NK-92 treated with Interleukin-12 subunit alpha and Interleukin-12 subunit beta, amount 100 ng/mL, for 24 hours (cell line): ENCODE measurements around the gene TMEM184A.
"Not testable (repeated sequence)": the region's sequence is repeated elsewhere in the genome, so short reads cannot be mapped to it uniquely, and the experiment has no call there.

ENCODE experiments used
- DNase-seq: peaks from one replicate; lab custom pipeline; 2025; lab: John Stamatoyannopoulos, UW

TMEM184A gene

GRCh38 chr7:1590476-1590875 is 34.5 kb upstream of the TMEM184A start:
- DNase-seq, result no peak

- no peak for DNase-seq
These were observed 33.0 kb upstream of the TMEM184A start for GRCh38 chr7:1588978-1589377.

GRCh38 chr7:1587738-1588137 is 31.7 kb upstream of the TMEM184A start:
- no peak for DNase-seq

DNA sequence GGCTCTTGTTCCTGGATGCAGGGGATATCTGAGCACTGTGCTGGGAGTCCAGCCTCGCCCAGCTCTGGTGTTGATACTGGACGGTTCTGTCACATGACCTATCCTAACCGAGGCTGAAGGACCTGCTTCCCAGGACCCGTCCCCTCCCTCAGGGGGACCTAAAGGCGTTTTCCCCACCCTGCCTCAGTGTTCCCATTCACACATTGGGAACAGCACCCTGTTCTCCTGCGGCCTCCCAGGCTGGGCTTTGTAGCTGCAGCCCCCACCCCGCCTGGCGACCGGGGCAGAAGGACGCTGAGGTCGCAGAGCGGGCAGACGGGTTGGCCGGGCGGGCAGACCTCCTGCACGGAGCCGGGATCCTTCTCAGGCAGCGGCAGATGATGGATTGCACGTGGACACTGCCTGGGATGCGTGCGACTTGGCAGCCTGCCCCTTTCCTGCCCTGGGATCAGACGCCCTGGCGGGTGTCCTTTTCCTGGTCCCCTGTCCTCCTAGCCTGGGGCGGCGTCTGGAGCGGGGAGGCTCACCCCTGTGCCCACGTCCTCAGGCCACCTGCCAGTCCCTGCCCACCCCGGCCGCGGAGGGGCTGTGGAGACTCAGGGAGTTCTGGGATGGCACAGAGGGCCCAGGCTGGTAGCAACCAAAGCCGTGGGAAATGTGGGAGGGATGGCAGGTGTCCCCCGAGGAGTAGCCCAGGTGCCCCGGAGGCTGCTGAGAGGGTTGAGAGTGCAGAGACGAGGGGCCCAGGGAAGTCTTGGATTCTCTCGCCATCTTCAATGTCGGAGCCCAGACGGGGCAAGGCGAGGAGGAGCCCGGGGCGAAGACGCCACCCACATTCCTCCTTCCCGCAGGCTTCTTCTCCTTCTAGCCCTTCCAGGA is 31.1 kb upstream of the TMEM184A start:
- DNase-seq, result no peak

GRCh38 chr7:1586126-1586826 is 30.3 kb upstream of the TMEM184A start:
- DNase-seq, result no peak

DNA sequence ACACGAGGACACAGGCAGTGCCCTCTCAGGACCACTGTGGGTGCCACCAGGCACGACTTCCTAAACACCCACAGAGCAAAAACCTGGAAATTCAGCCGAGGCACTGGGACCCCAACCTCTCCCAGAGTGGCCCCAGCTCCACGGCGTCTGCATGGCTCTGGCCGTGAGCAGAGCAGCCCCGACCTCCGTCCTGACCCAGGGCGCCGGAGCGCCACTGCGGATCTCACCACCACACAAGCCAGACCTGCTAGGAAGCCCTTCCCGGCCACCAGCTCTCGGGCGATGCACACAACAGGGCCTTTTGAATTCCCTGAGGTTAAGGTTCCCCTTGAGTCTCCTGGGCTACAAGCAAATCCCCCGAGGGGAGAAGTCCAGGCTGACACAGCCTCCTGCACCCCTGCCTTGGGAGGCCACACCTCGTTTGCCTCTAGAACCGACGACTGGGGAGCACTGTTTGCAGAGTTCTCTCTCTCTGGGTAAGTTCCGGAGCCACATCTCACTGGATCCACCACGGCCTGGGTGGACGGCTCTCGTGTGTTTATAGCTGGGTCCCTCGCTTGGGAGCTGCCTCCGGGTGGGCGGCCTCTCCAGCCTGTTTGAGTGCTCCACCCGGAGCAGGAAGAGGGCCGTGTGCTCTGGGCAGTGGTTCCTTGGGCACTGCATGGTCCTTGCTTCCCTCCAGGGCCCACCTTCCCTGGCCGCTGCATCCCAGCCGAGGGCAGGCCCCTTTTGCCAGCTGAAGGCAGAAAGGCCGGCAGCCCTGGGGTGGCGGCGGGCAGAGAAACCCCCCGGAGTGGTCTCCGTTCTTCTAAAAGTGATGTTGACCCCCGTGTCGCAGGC is 29.4 kb upstream of the TMEM184A start:
- DNase-seq, result no peak

DNA sequence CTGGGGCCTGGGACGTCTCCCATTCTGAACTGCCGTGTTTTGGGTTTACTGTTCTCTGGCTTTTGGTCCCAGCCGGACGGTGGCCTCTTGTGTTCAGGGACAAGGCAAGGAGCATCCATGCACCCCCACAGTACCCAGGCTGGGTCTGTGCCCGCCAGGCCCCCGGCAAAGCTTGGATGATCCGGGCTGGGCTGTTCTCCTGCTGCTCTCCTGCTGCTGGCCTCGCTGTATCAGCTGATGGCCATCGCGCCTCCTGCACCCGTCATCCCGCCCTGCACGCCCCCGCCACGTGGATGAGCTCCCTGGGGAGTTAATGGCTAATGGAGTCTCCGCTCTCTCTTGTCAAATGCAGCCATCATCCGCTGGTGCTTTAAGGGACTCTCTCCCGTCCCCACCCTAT is 28.7 kb upstream of the TMEM184A start:
- DNase-seq, result no peak

DNA sequence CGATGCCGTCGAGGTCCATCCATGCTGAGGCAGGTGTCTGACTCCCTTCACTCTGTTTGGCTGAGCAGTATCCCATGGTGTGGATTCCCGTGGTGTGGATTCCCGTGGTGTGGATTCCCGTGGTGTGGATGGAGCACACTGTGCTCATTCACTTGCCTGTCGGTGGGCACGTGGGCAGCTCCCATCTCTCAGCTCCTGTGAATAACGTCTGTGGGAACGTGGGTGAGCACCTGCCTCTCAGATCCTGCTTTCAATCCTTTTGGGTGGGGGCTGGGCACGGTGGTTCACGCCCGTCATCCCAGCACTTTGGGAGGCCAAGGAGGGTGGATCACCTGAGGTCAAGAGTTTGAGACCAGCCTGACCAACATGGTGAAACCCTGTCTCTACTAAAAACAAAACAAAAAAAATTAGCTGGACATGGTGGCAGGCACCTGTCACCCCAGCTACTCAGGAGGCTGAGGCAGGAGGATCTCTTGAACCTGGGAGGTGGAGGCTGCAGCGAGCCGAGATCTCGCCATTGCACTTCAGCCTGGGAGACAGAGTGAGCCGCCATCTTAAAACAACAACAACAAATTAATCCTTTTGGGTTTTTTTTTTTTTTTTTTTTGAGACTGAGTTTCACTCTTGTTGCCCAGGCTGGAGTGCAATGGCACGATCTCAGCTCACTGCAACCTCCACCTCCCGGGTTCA is 27.4 kb upstream of the TMEM184A start:
- not testable (repeated sequence) for DNase-seq

GRCh38 chr7:1580422-1581030 is 24.5 kb upstream of the TMEM184A start:
- no peak for DNase-seq

DNA sequence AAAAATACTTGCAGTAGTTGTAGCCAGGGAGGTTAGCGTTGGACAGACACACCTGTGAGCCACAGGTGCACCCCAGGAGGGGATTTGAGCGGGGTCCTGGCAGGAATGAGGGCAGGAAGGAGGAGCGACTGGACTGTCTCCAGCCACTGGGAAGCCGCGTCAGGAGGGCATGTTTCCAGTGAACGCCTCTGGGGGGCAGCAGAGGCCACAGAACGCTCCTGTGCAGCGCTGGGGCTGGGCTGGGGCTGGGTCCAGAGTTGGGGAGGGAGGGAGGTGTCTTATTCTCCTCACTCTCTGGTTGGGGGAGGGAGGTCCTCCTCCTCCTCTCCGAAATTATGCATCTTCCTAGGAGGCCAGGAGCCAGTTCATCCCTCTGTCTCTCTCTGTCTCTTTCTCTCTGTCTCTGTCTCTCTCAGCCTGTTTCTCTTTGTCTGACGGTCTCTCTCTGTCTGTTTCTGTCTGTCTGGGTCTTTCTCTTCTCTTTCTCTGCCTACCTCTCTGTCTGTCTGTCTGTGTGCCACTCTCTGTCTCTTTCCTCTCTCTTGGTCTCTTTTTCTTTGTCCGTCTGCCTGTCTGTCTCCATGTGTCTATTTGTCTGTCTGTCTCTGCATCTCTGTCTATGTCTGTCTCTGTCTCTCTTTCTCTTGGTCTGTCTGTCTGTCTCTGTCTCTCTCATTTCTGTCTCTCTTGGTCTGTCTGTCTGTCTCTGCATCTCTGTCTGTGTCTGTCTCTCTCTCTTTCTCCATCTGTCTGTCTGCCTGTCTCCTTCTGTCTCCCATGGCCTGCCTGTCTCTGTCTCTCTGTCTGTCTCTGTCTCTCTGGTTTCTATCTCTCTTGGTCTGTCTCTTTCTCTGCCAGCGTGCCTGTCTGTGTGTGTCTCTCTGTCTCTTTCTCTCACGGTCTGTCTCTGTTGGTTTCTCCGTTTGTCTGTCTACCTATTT is 23.7 kb upstream of the TMEM184A start:
- peak; percentile 38 for DNase-seq

- DNase-seq, result no peak
These were observed 22.5 kb upstream of the TMEM184A start for GRCh38 chr7:1578513-1578912.

- DNase-seq, result no peak
These were observed 20.7 kb upstream of the TMEM184A start for GRCh38 chr7:1576521-1577253.

DNA sequence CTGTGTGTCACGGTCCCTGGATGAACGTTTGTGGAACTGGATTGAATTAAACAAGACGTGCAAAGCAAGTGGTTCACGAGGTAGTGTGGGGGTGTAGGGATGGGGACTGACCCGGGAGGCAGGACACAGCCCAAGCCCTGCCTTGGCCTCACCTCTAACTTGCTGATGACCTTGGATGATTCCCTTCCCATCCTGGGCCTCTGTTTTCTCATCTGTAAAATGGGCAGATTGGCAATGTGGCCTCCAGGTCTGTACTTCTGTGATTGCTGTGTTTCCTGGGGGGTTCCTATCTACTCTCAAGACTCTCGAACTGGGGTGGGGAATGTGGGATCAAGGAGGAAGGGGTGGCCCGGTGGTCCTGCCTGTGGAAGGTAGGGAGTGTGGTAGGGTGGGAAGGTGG is 19.8 kb upstream of the TMEM184A start:
- DNase-seq, result no peak

DNA sequence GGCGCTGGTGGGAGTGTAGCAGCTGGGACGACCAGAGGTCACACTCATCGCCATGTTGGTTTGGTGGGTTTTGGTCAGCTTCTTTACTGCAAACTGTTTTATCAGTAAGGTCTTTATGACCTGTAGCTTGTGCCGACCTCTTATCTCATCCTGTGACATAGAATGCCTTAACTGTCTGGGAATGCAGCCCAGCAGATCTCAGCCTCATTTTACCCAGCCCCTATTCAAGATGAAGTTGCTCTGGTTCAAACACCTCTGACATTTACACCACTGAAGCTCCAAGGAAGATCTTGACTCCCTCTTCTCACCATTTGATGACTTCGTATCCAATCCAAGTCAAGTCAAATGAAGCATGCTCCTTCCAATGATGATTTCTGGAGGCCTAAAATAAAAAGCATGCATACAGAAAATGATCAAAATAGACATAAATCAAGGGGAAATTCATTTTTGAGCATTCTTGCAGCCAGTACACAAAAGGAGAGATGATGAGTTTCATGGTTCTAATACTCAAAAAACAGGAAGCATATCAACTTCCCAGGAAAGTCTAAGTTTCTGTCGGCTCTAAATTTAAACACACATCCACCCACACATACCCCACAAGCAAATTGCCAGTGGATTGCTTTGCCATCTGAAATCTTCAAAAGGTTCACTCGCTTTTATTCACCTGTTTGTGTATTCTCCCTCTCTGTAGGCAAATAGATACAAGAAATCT is 16.3 kb upstream of the TMEM184A start:
- DNase-seq, result no peak

GRCh38 chr7:1569833-1570632 is 14.0 kb upstream of the TMEM184A start, which contains the start of gene PSMG3:
PSMG3 (minus strand) TSS chr7:1570032; CDS start chr7:1569339, 693 bp downstream.
- peak; percentile 71 for DNase-seq

GRCh38 chr7:1569440-1569832 is 13.4 kb upstream of the TMEM184A start:
- no peak for DNase-seq

DNA sequence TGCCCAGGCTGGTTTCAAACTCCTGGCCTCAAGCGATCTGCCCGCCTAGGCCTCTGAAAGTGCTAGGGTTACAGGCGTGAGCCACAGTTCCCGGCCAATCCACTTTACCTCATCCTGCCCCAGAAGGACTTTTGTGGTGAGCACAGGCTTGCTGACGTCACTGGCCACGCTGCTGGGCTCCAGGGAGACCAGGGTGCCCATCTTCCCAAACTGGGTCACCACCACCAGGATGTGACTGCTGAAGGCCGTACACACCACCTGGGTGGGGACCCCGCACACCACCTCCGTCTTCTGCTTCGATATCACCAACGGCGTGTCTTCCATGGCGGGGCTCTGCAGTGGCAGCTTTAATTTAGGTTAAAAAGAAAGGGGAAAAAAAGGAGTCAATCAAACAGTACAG is 13.0 kb upstream of the TMEM184A start:
- DNase-seq, result no peak
